Measurements from ENCODE around the gene POLE2.
"Not testable (repeated sequence)": the region's sequence is repeated elsewhere in the genome, so short reads cannot be mapped to it uniquely, and the experiment has no call there.

POLE2 gene

GRCh38 chr14:49659526-49660455 is 28.2 kb downstream of the POLE2 start:
- DNase-seq, result no peak

- not testable (repeated sequence) for DNase-seq
Measured at GRCh38 chr14:49657500-49657899, 30.5 kb downstream of the POLE2 start.

- DNase-seq, result no peak
Measured at GRCh38 chr14:49654511-49654910, 33.5 kb downstream of the POLE2 start.

- DNase-seq, result no peak
Measured at GRCh38 chr14:49653508-49653907, 34.5 kb downstream of the POLE2 start.

GRCh38 chr14:49642163-49642562 is 45.9 kb downstream of the POLE2 start:
- DNase-seq, result no peak

GRCh38 chr14:49641697-49642129 is 46.3 kb downstream of the POLE2 start:
- DNase-seq, result no peak

GRCh38 chr14:49640540-49641417 is 47.2 kb downstream of the POLE2 start:
- no peak for DNase-seq

GRCh38 chr14:49637534-49638078 is 50.4 kb downstream of the POLE2 start:
- DNase-seq, result no peak

GRCh38 chr14:49636866-49637265 is 51.1 kb downstream of the POLE2 start:
- no peak for DNase-seq

- peak; percentile 64 for DNase-seq
Measured at GRCh38 chr14:49634547-49635334, 53.3 kb downstream of the POLE2 start, which contains the start of gene DNAAF2. TSS of gene DNAAF2 (minus strand) at chr14:49635244. CDS start at chr14:49635149, 95 bp downstream.

- peak; percentile 96 for DNase-seq
Measured at GRCh38 chr14:49633640-49634546, 54.1 kb downstream of the POLE2 start.

GRCh38 chr14:49623941-49624839 is 63.8 kb downstream of the POLE2 start:
- no peak for DNase-seq

- no peak for DNase-seq
Measured at GRCh38 chr14:49623387-49623786, 64.6 kb downstream of the POLE2 start.

- no peak for DNase-seq
Measured at GRCh38 chr14:49622022-49622607, 65.9 kb downstream of the POLE2 start.

GRCh38 chr14:49621114-49621881 is 66.7 kb downstream of the POLE2 start:
- peak; percentile 64 for DNase-seq

- peak; percentile 96 for DNase-seq
Measured at GRCh38 chr14:49620182-49621113, 67.6 kb downstream of the POLE2 start, which contains the start of the genes MGAT2 and RPL36AL. TSS of gene MGAT2 (plus strand) at chr14:49620799. CDS start at chr14:49621269, 470 bp downstream. TSS of gene RPL36AL (minus strand) at chr14:49620626. CDS start at chr14:49619104, 1,522 bp downstream.

- DNase-seq, result no peak
Measured at GRCh38 chr14:49619730-49620129, 68.3 kb downstream of the POLE2 start.

Data from stimulated activated CD4-positive, alpha-beta T cell treated with anti-CD3 and anti-CD28 coated beads, Interleukin-4, amount 100 ng/mL, for 24 hours (primary cell).